SKM-1 (cell line): ENCODE measurements around the gene ARHGAP28.
"Not testable (repeated sequence)": the region's sequence is repeated elsewhere in the genome, so short reads cannot be mapped to it uniquely, and the experiment has no call there.

Experiments used
- DNase-seq: peaks from one replicate; lab custom pipeline; 2025; ENCODE audit not compliant: unreplicated experiment; lab: John Stamatoyannopoulos, UW

The ARHGAP28 gene

GRCh38 chr18:6773777-6774176 lies 44.3 kb downstream of the ARHGAP28 start:
- DNase-seq: no peak

GRCh38 chr18:6775237-6775636 lies 45.7 kb downstream of the ARHGAP28 start:
- DNase-seq: no peak

- DNase-seq: no peak
Measured at GRCh38 chr18:6775702-6776101, 46.2 kb downstream of the ARHGAP28 start.

GRCh38 chr18:6776188-6776587 lies 46.7 kb downstream of the ARHGAP28 start:
- no peak for DNase-seq

- no peak for DNase-seq
Measured at GRCh38 chr18:6777509-6777908, 48.0 kb downstream of the ARHGAP28 start.

- no peak for DNase-seq
Measured at GRCh38 chr18:6778459-6779247, 49.1 kb downstream of the ARHGAP28 start.

GRCh38 chr18:6781142-6781714 lies 51.7 kb downstream of the ARHGAP28 start:
- no peak for DNase-seq

- no peak for DNase-seq
Measured at GRCh38 chr18:6781796-6782195, 52.3 kb downstream of the ARHGAP28 start.

GRCh38 chr18:6782861-6783260 lies 53.3 kb downstream of the ARHGAP28 start:
- no peak for DNase-seq

- no peak for DNase-seq
Measured at GRCh38 chr18:6784046-6784445, 54.5 kb downstream of the ARHGAP28 start.

GRCh38 chr18:6785001-6785400 lies 55.5 kb downstream of the ARHGAP28 start:
- no peak for DNase-seq

GRCh38 chr18:6785411-6785810 lies 55.9 kb downstream of the ARHGAP28 start:
- DNase-seq: no peak

GRCh38 chr18:6792391-6792790 lies 62.9 kb downstream of the ARHGAP28 start:
- DNase-seq: no peak

GRCh38 chr18:6793455-6793854 lies 63.9 kb downstream of the ARHGAP28 start:
- DNase-seq: no peak

GRCh38 chr18:6793986-6794385 lies 64.5 kb downstream of the ARHGAP28 start:
- no peak for DNase-seq

- DNase-seq: no peak
Measured at GRCh38 chr18:6795307-6795706, 65.8 kb downstream of the ARHGAP28 start.

- no peak for DNase-seq
Measured at GRCh38 chr18:6796511-6796910, 67.0 kb downstream of the ARHGAP28 start.

GRCh38 chr18:6797171-6797570 lies 67.7 kb downstream of the ARHGAP28 start:
- no peak for DNase-seq

- DNase-seq: no peak
Measured at GRCh38 chr18:6798896-6799295, 69.4 kb downstream of the ARHGAP28 start.

- not testable (repeated sequence) for DNase-seq
Measured at GRCh38 chr18:6800309-6800708, 70.8 kb downstream of the ARHGAP28 start.

- DNase-seq: no peak
Measured at GRCh38 chr18:6807515-6808257, 78.2 kb downstream of the ARHGAP28 start.

- DNase-seq: no peak
Measured at GRCh38 chr18:6810191-6810590, 80.7 kb downstream of the ARHGAP28 start.
